ENCODE results near the gene ANKRD34C.

Gene ANKRD34C

GRCh38 chr15:79310985-79311900 is 28.7 kb downstream of the ANKRD34C start, which contains the start of gene TMED3:
Gene TMED3 (plus strand): TSS chr15:79311112. CDS start chr15:79311250, 138 bp downstream.
- Histone ChIP-seq H2BK5ac (ENCODE audit: low read depth, low read length, poor library complexity, severe bottlenecking) (no peak within 1 kb of the TSS), H2AFZ (ENCODE audit: low read depth, low read length) (peak within 1 kb of the TSS; percentile 95), H3K9me3 (ENCODE audit: control insufficient read depth, low read length) (peaks cover 3% of the 10 kb centered on the region), H4K91ac (ENCODE audit: low read length) (peak within 1 kb of the TSS; percentile 44), H3K4me1 (ENCODE audit: control insufficient read depth, insufficient read depth, low read depth, low read length) (peaks cover 9% of the 10 kb centered on the region), H2BK12ac (ENCODE audit: low read length in 2 of 2) (peak within 1 kb of the TSS; percentile 28 to 84), H3K36me3 (ENCODE audit: control insufficient read depth in 1 of 2, insufficient read depth in 2 of 2, low read depth in 1 of 2, low read length in 2 of 2) (peaks cover 22 to 34% of the 10 kb centered on the region in 2 experiments), H4K8ac (ENCODE audit: low read length) (peak within 1 kb of the TSS; percentile 81), H3K14ac (ENCODE audit: low read length in 2 of 2) (peak within 1 kb of the TSS in 1 of 2 experiments; percentile 99), H3K27me3 (ENCODE audit: control insufficient read depth in 1 of 2, insufficient read depth in 1 of 2, low read length in 2 of 2) (peaks cover 17 to 37% of the 10 kb centered on the region in 2 experiments), H3K27ac (ENCODE audit: low read length, poor library complexity, severe bottlenecking) (peak within 1 kb of the TSS; percentile 25), H3K4ac (ENCODE audit: low read depth in 1 of 2, low read length in 2 of 2) (peak within 1 kb of the TSS; percentile 10 to 99), H2AK5ac (ENCODE audit: low read length, severe bottlenecking) (peak within 1 kb of the TSS; percentile 17), H3K4me3 (ENCODE audit: insufficient read depth in 1 of 2, low read depth in 1 of 2, low read length in 2 of 2) (peak within 1 kb of the TSS; percentile 85 to 96), H2BK120ac (ENCODE audit: low read depth, low read length) (no peak within 1 kb of the TSS), H3K4me2 (ENCODE audit: low read length, poor library complexity, severe bottlenecking) (peak within 1 kb of the TSS; percentile 84), H2BK15ac (ENCODE audit: low read depth, poor library complexity, severe bottlenecking) (peak within 1 kb of the TSS; percentile 60), H3K18ac (ENCODE audit: low read depth in 1 of 2, low read length in 2 of 2) (peak within 1 kb of the TSS; percentile 40 to 97), H3K9ac (ENCODE audit: low read length) (peak within 1 kb of the TSS; percentile 95), H3K79me1 (replicated peaks; ENCODE audit: low read length, poor library complexity, severe bottlenecking) (peaks cover 27% of the 10 kb centered on the region), H3K23ac (ENCODE audit: low read length in 2 of 2) (peak within 1 kb of the TSS in 1 of 2 experiments; percentile 75)
- DNase-seq: peak; percentile 91
- under 1% methylated on average over 56 of the region's 76 CpGs for WGBS

GRCh38 chr15:79311901-79312553 is 29.5 kb downstream of the ANKRD34C start:
- Histone ChIP-seq H3K4me3 (ENCODE audit: insufficient read depth in 1 of 2, low read depth in 1 of 2, low read length in 2 of 2) (peak overlapping the region; percentile 85 to 96), H2BK5ac (ENCODE audit: low read depth, low read length, poor library complexity, severe bottlenecking) (no peak overlapping the region), H2BK15ac (ENCODE audit: low read depth, poor library complexity, severe bottlenecking) (no peak overlapping the region), H2AK5ac (ENCODE audit: low read length, severe bottlenecking) (peak overlapping the region; percentile 17), H3K4me2 (ENCODE audit: low read length, poor library complexity, severe bottlenecking) (peak overlapping the region; percentile 84), H3K27me3 (ENCODE audit: control insufficient read depth in 1 of 2, insufficient read depth in 1 of 2, low read length in 2 of 2) (peaks cover 17 to 33% of the 10 kb centered on the region in 2 experiments), H3K4ac (ENCODE audit: low read depth in 1 of 2, low read length in 2 of 2) (peak overlapping the region; percentile 51 to 99), H3K36me3 (ENCODE audit: control insufficient read depth in 1 of 2, insufficient read depth in 2 of 2, low read depth in 1 of 2, low read length in 2 of 2) (peaks cover 30 to 42% of the 10 kb centered on the region in 2 experiments), H2AFZ (ENCODE audit: low read depth, low read length) (no peak overlapping the region), H3K27ac (ENCODE audit: low read length, poor library complexity, severe bottlenecking) (no peak overlapping the region), H2BK12ac (ENCODE audit: low read length in 2 of 2) (no peak overlapping the region), H3K23ac (ENCODE audit: low read length in 2 of 2) (peak overlapping the region; percentile 16 to 91), H3K4me1 (ENCODE audit: control insufficient read depth, insufficient read depth, low read depth, low read length) (peaks cover 9% of the 10 kb centered on the region), H3K14ac (ENCODE audit: low read length in 2 of 2) (peak overlapping the region in 1 of 2 experiments; percentile 50), H2BK120ac (ENCODE audit: low read depth, low read length) (no peak overlapping the region), H3K18ac (ENCODE audit: low read depth in 1 of 2, low read length in 2 of 2) (peak overlapping the region in 1 of 2 experiments; percentile 40), H4K8ac (ENCODE audit: low read length) (peak overlapping the region; percentile 39), H3K9me3 (ENCODE audit: control insufficient read depth, low read length) (peaks cover 3% of the 10 kb centered on the region), H3K9ac (ENCODE audit: low read length) (peak overlapping the region; percentile 95), H4K91ac (ENCODE audit: low read length) (no peak overlapping the region), H3K79me1 (replicated peaks; ENCODE audit: low read length, poor library complexity, severe bottlenecking) (peaks cover 33% of the 10 kb centered on the region)
- DNase-seq: peak; percentile 17
- 64% methylated on average over 8 of the region's 8 CpGs for WGBS

GRCh38 chr15:79314186-79314585 is 31.7 kb downstream of the ANKRD34C start:
- H2BK15ac ChIP-seq (ENCODE audit: low read depth, poor library complexity, severe bottlenecking): no peak overlapping the region
- no peak overlapping the region for H3K14ac ChIP-seq (ENCODE audit: low read length in 2 of 2)
- no peak overlapping the region for H4K8ac ChIP-seq (ENCODE audit: low read length)
- no peak overlapping the region for H3K23ac ChIP-seq (ENCODE audit: low read length in 2 of 2)
- no peak overlapping the region for H3K18ac ChIP-seq (ENCODE audit: low read depth in 1 of 2, low read length in 2 of 2)
- no peak overlapping the region for H2BK5ac ChIP-seq (ENCODE audit: low read depth, low read length, poor library complexity, severe bottlenecking)
- H3K4me1 ChIP-seq (ENCODE audit: control insufficient read depth, insufficient read depth, low read depth, low read length): peaks cover 9% of the 10 kb centered on the region
- no peak overlapping the region for H4K91ac ChIP-seq (ENCODE audit: low read length)
- H2BK120ac ChIP-seq (ENCODE audit: low read depth, low read length): no peak overlapping the region
- peaks cover 48 to 63% of the 10 kb centered on the region in 2 experiments for H3K36me3 ChIP-seq (ENCODE audit: control insufficient read depth in 1 of 2, insufficient read depth in 2 of 2, low read depth in 1 of 2, low read length in 2 of 2)
- H2BK12ac ChIP-seq (ENCODE audit: low read length in 2 of 2): no peak overlapping the region
- H3K4me3 ChIP-seq (ENCODE audit: insufficient read depth in 1 of 2, low read depth in 1 of 2, low read length in 2 of 2): no peak overlapping the region
- no peak overlapping the region for H3K9ac ChIP-seq (ENCODE audit: low read length)
- no peak overlapping the region for H3K4me2 ChIP-seq (ENCODE audit: low read length, poor library complexity, severe bottlenecking)
- peaks cover 3% of the 10 kb centered on the region for H3K9me3 ChIP-seq (ENCODE audit: control insufficient read depth, low read length)
- H2AK5ac ChIP-seq (ENCODE audit: low read length, severe bottlenecking): no peak overlapping the region
- no peak for DNase-seq
- H3K27ac ChIP-seq (ENCODE audit: low read length, poor library complexity, severe bottlenecking): no peak overlapping the region
- no peak overlapping the region for H3K4ac ChIP-seq (ENCODE audit: low read depth in 1 of 2, low read length in 2 of 2)
- no peak overlapping the region for H2AFZ ChIP-seq (ENCODE audit: low read depth, low read length)
- H3K27me3 ChIP-seq (ENCODE audit: control insufficient read depth in 1 of 2, insufficient read depth in 1 of 2, low read length in 2 of 2): peaks cover 2 to 11% of the 10 kb centered on the region in 2 experiments
- no CpG with 5 or more reads among the region's 1 CpG for WGBS
- peaks cover 44% of the 10 kb centered on the region for H3K79me1 ChIP-seq (replicated peaks; ENCODE audit: low read length, poor library complexity, severe bottlenecking)

GRCh38 chr15:79314811-79315210 is 32.3 kb downstream of the ANKRD34C start:
- no peak overlapping the region for H4K8ac ChIP-seq (ENCODE audit: low read length)
- H3K79me1 ChIP-seq (replicated peaks; ENCODE audit: low read length, poor library complexity, severe bottlenecking): peaks cover 44% of the 10 kb centered on the region
- H3K9me3 ChIP-seq (ENCODE audit: control insufficient read depth, low read length): peaks cover 3% of the 10 kb centered on the region
- H2BK5ac ChIP-seq (ENCODE audit: low read depth, low read length, poor library complexity, severe bottlenecking): no peak overlapping the region
- H3K18ac ChIP-seq (ENCODE audit: low read depth in 1 of 2, low read length in 2 of 2): no peak overlapping the region
- WGBS: over 99% methylated on average over 5 of the region's 6 CpGs
- H3K4ac ChIP-seq (ENCODE audit: low read depth in 1 of 2, low read length in 2 of 2): no peak overlapping the region
- H3K36me3 ChIP-seq (ENCODE audit: control insufficient read depth in 1 of 2, insufficient read depth in 2 of 2, low read depth in 1 of 2, low read length in 2 of 2): peaks cover 54 to 70% of the 10 kb centered on the region in 2 experiments
- H2AK5ac ChIP-seq (ENCODE audit: low read length, severe bottlenecking): no peak overlapping the region
- no peak overlapping the region for H3K14ac ChIP-seq (ENCODE audit: low read length in 2 of 2)
- no peak overlapping the region for H3K4me2 ChIP-seq (ENCODE audit: low read length, poor library complexity, severe bottlenecking)
- no peak overlapping the region for H2BK12ac ChIP-seq (ENCODE audit: low read length in 2 of 2)
- H3K27ac ChIP-seq (ENCODE audit: low read length, poor library complexity, severe bottlenecking): no peak overlapping the region
- H3K9ac ChIP-seq (ENCODE audit: low read length): no peak overlapping the region
- no peak overlapping the region for H3K23ac ChIP-seq (ENCODE audit: low read length in 2 of 2)
- H3K4me1 ChIP-seq (ENCODE audit: control insufficient read depth, insufficient read depth, low read depth, low read length): peaks cover 9% of the 10 kb centered on the region
- no peak overlapping the region for H2BK120ac ChIP-seq (ENCODE audit: low read depth, low read length)
- H2AFZ ChIP-seq (ENCODE audit: low read depth, low read length): no peak overlapping the region
- H4K91ac ChIP-seq (ENCODE audit: low read length): no peak overlapping the region
- H3K27me3 ChIP-seq (ENCODE audit: control insufficient read depth in 1 of 2, insufficient read depth in 1 of 2, low read length in 2 of 2): peaks cover 0 to 8% of the 10 kb centered on the region in 2 experiments
- DNase-seq: no peak
- no peak overlapping the region for H3K4me3 ChIP-seq (ENCODE audit: insufficient read depth in 1 of 2, low read depth in 1 of 2, low read length in 2 of 2)
- H2BK15ac ChIP-seq (ENCODE audit: low read depth, poor library complexity, severe bottlenecking): no peak overlapping the region

Data from mesenchymal stem cell (in vitro differentiated cells and primary cell).